ENCODE data around the gene HIRA.

DNA sequence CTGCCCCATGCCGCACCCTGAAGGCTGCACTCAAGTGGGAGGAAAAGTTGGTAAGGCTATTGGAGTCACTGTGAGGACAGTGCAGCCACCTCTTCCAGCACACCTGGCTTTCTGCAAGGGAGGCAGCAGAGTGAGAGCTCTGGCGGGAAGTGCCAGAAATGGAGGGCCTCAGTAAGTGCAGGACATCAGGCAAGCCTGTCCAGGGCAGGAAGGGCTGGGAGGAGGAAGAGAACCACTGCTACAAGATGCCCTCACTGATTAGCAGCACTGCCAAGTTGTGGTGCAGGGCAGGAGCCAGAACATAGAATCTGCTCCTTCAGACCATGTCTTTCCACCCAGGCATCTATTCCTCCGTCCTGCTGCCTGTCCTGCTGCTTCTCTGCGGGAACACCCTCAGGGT, 78.8 kb downstream of the HIRA start:
- TF ChIP-seq, protein P1, sequence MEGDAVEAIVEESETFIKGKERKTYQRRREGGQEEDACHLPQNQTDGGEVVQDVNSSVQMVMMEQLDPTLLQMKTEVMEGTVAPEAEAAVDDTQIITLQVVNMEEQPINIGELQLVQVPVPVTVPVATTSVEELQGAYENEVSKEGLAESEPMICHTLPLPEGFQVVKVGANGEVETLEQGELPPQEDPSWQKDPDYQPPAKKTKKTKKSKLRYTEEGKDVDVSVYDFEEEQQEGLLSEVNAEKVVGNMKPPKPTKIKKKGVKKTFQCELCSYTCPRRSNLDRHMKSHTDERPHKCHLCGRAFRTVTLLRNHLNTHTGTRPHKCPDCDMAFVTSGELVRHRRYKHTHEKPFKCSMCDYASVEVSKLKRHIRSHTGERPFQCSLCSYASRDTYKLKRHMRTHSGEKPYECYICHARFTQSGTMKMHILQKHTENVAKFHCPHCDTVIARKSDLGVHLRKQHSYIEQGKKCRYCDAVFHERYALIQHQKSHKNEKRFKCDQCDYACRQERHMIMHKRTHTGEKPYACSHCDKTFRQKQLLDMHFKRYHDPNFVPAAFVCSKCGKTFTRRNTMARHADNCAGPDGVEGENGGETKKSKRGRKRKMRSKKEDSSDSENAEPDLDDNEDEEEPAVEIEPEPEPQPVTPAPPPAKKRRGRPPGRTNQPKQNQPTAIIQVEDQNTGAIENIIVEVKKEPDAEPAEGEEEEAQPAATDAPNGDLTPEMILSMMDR (conservative IDR thresholded peaks at IDR 0.05; ENCODE audit: low read length) = no peak
- TF ChIP-seq EZH2phosphoT487 (IDR thresholded peaks at IDR 0.05; ENCODE audit: borderline replicate concordance, low read depth, low read length) = no peak

All from OCI-LY7 (cell line).